NCI-H226 (cell line): Measurements from ENCODE around the gene PNPLA5.
"Not testable (repeated sequence)": the region's sequence is repeated elsewhere in the genome, so short reads cannot be mapped to it uniquely, and the experiment has no call there.

ENCODE experiments used
- DNase-seq: peaks from one replicate; pipeline ENCODE4 v3.0.0-alpha.2; 2015

Gene PNPLA5

DNA sequence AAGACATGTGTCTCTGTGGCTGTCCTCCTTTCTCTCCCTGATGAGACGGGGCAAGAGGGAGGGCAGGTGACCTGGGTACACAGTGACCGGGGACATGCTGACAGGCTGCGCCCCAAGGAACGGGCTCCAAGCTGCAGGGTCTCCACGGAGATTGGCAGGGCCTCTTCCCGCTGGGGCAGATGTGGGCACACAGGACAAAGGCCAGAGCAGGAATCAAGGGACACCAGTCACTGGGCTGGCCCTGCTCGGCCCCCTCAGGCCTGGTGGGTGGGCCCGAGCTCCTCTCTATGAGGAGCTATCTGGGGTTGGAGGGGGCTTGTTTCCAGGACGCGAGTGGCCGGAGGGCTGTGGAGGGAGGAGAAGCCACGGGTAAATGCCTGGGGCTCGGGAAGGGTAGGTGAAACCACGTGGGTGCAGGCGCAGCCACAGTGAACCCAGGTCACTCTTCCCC lies 11.2 kb downstream of the PNPLA5 start:
- no peak for DNase-seq

GRCh38 chr22:43879901-43880540 lies 11.8 kb downstream of the PNPLA5 start:
- no peak for DNase-seq

DNA sequence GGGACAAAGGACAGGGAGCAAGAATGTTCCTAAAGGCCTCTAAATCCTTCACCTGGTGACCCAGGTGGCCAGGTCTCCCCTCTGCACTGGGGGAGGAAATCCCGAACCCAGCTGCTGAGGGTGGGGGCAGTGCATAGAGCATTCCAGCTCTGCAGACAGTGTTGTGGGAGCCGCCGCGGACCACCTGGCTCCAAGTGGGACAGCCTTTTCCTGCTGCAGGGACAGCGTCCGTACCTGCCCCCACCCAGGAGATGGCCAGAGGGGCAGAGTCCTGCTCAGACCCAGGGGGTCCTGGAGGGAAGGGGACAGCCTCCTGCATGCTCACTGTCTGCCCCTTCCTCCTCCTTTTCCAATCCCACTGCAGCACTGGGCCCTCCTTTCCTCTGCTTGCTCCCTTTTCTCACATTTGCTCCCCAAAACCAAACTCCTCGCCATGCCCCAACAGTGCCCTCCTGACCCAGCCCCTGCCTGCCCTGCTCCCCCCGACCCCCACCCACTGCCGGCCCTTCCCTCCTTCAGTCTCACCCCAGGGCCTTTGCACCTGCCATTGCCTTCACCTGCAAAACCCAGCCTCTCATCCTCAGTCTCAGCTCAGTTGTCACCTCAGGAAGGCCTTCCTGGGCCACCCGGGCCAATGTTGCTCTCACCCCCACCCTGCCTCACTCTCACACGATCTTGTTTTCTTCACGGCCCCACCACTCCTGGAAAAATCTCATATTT lies 12.8 kb downstream of the PNPLA5 start:
- DNase-seq = no peak

- no peak for DNase-seq
Observed at GRCh38 chr22:43878079-43878795, 13.6 kb downstream of the PNPLA5 start.

- DNase-seq = no peak
Observed at GRCh38 chr22:43876866-43877509, 14.8 kb downstream of the PNPLA5 start.

DNA sequence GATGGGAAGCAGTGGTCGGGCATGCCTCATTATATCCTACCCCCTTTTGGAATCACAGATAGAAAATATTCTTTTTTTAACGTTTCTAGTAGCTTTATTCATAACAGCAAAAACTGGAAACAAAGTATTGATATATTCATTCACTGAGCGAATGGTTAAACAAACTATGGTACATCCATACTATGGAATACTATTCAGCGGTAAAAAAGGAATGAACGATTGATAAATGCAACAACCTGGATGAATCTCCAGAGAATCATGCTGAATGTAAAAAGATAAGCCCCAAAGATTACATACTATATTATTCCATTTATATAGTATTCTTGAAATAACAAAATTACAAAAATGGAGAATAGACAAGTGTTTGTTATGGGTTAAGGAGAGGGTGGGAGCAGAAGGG lies 22.0 kb downstream of the PNPLA5 start:
- DNase-seq = no peak

- DNase-seq = not testable (repeated sequence)
Observed at GRCh38 chr22:43869001-43869400, 22.8 kb downstream of the PNPLA5 start.

DNA sequence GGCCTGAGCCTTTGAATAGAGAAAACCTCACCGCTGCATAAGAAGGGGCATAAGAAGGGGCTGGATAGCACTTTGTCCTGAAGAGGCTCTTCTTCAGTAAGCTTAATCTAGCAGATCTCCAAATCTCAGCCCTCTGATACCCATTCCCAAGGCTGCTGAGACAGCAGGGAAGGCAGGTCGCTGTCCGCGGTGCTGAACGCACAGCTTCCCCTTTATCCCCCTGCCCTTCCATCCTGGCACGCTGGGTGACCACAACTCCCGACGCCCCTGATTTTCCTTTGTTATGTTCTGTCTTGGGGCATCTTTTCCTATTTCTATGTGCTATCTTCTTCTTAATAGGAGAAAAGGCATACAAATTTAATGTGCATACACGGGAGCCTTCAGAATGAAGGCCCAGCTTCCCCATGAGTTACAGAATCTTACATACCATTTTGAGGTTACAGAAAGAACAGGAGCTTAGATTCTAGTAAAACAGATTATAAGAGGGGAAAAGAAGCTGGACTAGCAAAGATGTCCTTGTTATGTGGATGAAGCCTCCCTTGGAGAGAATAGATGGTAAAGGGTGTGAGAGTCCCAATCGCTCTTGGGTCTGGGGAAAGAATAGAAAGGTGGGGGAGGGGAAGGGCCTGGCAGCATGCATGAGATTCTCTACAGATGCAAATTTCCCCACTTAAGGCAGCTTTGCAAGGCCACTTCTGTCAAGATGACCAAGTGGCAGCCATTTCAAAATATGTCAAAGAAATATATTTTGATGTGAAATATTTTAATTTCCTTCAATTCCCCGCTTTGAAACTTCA lies 23.8 kb downstream of the PNPLA5 start:
- no peak for DNase-seq

GRCh38 chr22:43862882-43863202 lies 29.0 kb downstream of the PNPLA5 start:
- DNase-seq = no peak

DNA sequence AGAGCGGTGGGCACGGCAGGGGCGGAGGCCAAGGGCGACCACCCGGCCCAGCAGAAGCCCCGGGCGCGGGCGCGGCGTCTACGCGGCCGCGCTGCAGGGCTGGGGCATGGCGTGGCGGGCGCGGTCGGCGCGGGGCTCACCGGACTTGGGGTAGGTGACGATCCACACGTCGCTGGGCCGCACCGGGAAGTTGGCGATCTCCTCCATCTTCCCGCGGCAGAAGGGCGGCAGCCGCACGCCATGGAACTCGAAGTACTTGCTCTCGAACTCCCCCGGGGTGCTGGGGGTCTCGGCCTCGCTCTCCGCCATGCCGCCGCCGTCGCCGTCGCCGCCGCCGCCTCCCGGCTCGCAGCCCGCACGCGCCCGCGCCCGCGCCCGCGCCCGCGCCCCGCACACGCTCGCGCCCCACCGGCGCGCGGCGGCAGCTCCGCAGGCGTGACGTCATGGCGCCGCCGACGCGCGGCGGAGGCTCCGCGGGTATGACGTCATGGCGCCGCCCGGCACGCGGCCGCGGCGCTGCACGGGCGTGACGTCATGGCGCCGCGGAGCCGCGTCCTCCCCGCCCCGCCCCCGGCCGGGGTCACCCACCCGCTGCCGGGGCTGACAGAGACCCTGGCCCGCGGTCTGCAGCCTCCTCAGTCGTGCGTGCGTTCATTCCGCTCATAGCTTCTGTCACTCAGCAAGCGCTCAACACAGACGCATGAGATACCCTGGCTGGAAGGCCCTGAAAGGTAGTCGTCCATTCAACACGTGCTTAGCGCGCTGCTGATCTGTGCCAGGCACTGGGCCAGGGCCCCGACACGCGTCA lies 29.5 kb downstream of the PNPLA5 start, which contains the start of gene SULT4A1:
SULT4A1 (minus strand) TSS at position 440 of the 808 bp plus-strand sequence; CDS start at position 309, 131 bp downstream.
- DNase-seq = no peak

- no peak for DNase-seq
Observed at GRCh38 chr22:43861529-43861928, 30.3 kb downstream of the PNPLA5 start.

GRCh38 chr22:43860831-43861230 lies 31.0 kb downstream of the PNPLA5 start:
- no peak for DNase-seq

- DNase-seq = no peak
Observed at GRCh38 chr22:43860126-43860525, 31.7 kb downstream of the PNPLA5 start.

DNA sequence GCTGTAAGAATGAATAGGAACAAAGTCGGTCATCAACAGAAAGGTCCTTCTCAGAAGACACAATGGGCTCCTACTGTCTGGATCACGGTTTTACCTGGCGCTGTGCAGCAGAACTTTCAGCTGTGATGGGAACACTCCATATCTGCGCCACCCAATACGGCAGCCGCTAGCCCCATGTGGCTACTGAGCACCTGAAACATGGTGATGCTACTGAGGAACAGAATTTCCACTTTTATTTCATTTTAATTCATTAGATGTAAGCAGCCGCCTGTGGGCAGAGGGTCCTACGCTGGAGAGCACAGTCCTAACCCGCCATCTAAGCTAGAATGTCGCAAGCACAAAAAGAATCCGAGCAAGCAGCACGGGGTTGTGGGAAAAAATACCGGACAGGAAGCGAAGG lies 32.2 kb downstream of the PNPLA5 start:
- no peak for DNase-seq

GRCh38 chr22:43859176-43859575 lies 32.6 kb downstream of the PNPLA5 start:
- DNase-seq = no peak

DNA sequence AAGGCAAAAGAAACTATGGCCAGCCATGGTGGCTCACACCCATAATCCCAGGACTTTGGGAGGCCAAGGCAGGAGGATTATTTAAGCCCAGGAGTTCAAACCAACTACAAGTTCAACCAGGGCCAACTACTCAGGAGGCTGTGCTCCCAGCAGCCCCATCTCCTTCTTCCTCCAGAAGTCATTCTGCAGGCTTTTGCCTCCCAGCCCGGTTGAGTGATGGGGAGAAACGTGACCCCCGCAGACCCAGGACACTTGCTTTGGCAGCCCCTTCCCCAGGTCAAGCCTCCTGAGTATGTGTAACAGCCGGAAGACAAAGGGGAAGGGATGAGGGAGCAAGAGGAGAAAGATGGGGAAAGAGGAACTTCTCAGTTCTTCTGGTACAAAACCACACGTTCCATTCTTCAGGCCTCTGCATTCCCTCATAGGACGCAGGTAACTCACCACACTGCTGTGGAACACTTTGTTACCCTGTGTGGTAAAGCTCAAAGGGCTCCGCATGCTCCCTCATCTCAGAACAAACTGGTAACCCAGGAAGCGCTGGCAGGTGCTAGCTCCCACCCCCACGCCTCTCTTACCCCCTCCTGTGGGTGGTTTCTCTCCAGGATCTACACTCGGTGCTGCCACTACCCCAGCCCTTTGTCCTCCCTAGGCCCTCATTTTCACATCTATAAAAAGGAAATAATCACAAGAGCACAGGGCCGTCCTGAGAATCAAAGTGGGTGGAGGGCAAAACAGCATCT lies 33.5 kb downstream of the PNPLA5 start:
- no peak for DNase-seq

DNA sequence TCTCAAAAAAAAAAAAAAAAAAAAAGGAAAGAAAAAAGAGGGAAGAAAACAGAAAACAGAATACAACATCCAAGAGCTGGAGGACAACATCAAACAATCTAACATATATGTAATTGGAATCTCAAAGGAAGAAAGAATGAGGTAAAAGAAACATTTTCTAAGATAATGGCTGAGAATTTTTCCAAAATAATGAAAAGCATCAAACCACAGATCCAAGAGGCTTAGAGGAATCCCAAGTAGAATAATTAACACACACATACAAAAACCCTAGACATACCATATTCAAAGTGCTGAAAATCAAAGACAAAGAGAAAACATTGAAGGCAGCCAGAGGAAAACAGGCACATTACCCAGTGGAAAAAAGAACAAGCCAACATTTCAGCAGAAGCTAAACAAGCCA lies 34.4 kb downstream of the PNPLA5 start:
- DNase-seq = no peak

- DNase-seq = no peak
Observed at GRCh38 chr22:43855431-43855830, 36.4 kb downstream of the PNPLA5 start.

- DNase-seq = no peak
Observed at GRCh38 chr22:43854786-43855271, 37.0 kb downstream of the PNPLA5 start.

- no peak for DNase-seq
Observed at GRCh38 chr22:43854121-43854785, 37.6 kb downstream of the PNPLA5 start.
